SU-DHL-6 (cell line): ENCODE results near the gene ADRA2B.

Source experiments
- H2AFZ ChIP-seq: fragments of 200-600 bp; sonication (generic); 2 replicates; pipeline ENCODE4 v1.6.1; 2014; ENCODE audit warnings: low read depth, mild to moderate bottlenecking, moderate library complexity, mixed read lengths, antibody characterized with exemption, low read length; ENCODE audit not compliant: severe bottlenecking
- H3F3A ChIP-seq: fragments of 200-600 bp; shearing (Covaris generic); 2 replicates; pipeline ENCODE4 v1.6.0; 2016; ENCODE audit warnings: antibody characterized with exemption, mild to moderate bottlenecking; ENCODE audit not compliant: insufficient read depth
- H3K27ac ChIP-seq: fragments of 200-600 bp; sonication (generic); 2 replicates; pipeline ENCODE4 v1.5.1; 2016; ENCODE audit warnings: low read depth, mild to moderate bottlenecking, low read length, moderate library complexity, mixed read lengths
- H3K27me3 ChIP-seq: fragments of 200-600 bp; sonication (generic), shearing (Covaris generic); 2 replicates; pipeline ENCODE4 v1.6.0; 2014; ENCODE audit warnings: mild to moderate bottlenecking, low read length
- H3K36me3 ChIP-seq: fragments of 200-600 bp; sonication (generic); 2 replicates; pipeline ENCODE4 v1.6.1; 2014; ENCODE audit warnings: mild to moderate bottlenecking, low read length, mixed read lengths
- H3K4me2 ChIP-seq: fragments of 300-600, 200-600 bp; shearing (Covaris generic), sonication (generic); 2 replicates; pipeline ENCODE4 v1.6.0; 2014; ENCODE audit warnings: low read length, low read depth, mild to moderate bottlenecking; ENCODE audit not compliant: poor library complexity, severe bottlenecking
- H3K4me3 ChIP-seq: fragments of 200-600 bp; sonication (generic); 2 replicates; pipeline ENCODE4 v1.5.1; 2014; ENCODE audit warnings: antibody characterized with exemption, low read length, mild to moderate bottlenecking, mixed read lengths; ENCODE audit not compliant: insufficient read depth, poor library complexity, severe bottlenecking
- H3K79me2 ChIP-seq: fragments of 200-600 bp; sonication (generic); 2 replicates; pipeline ENCODE4 v1.6.1; 2014; ENCODE audit warnings: mild to moderate bottlenecking, low read length, moderate library complexity; ENCODE audit not compliant: insufficient read depth
- H3K9ac ChIP-seq: fragments of 200-600 bp; sonication (generic); 2 replicates; pipeline ENCODE4 v1.7.0; 2014; ENCODE audit warnings: mild to moderate bottlenecking, low read length
- H3K9me2 ChIP-seq: fragments of 200-600 bp; sonication (generic); replicated peaks from 2 replicates; pipeline ENCODE4 v1.6.1; 2014; ENCODE audit warnings: low read length; ENCODE audit not compliant: insufficient read depth
- H3K9me3 ChIP-seq: fragments of 200-600 bp; sonication (generic); 2 replicates; pipeline ENCODE4 v1.6.1; 2014; ENCODE audit warnings: low read length, mixed read lengths; ENCODE audit not compliant: insufficient read depth
- H4K20me1 ChIP-seq: fragments of 200-600 bp; sonication (generic); 2 replicates; pipeline ENCODE4 v1.6.1; 2014; ENCODE audit warnings: low read depth, mild to moderate bottlenecking, antibody characterized with exemption, low read length, moderate library complexity, mixed read lengths
- CTCF ChIP-seq: fragments of 200-600 bp; sonication (generic); IDR thresholded peaks from one replicate; pipeline ENCODE4 v1.5.1; 2017; ENCODE audit warnings: antibody characterized with exemption, mild to moderate bottlenecking, low read length, moderate library complexity; ENCODE audit not compliant: insufficient read depth, poor library complexity, severe bottlenecking
- EZH2phosphoT487 ChIP-seq: fragments of 200-600 bp; sonication (generic), shearing (Covaris generic); conservative IDR thresholded peaks from 2 replicates; pipeline ENCODE4 v1.6.1; 2018; ENCODE audit warnings: mild to moderate bottlenecking, antibody characterized with exemption, low read length, moderate library complexity, mixed read lengths

ADRA2B gene

GRCh38 chr2:96135171-96135570 lies 18.8 kb upstream of the ADRA2B start:
- H3K27ac ChIP-seq = no peak overlapping the region
- no peaks in the 10 kb centered on the region for H3K9me3 ChIP-seq
- H3K36me3 ChIP-seq = no peaks in the 10 kb centered on the region
- H3F3A ChIP-seq = peaks cover 1% of the 10 kb centered on the region; the same call in 1 of the 2 replicates
- no peak overlapping the region for H3K4me3 ChIP-seq
- H3K27me3 ChIP-seq = no peaks in the 10 kb centered on the region
- no peak overlapping the region for H3K9ac ChIP-seq
- TF ChIP-seq EZH2phosphoT487 (no peak), CTCF (no peak)
- H2AFZ ChIP-seq = no peak overlapping the region
- H3K79me2 ChIP-seq = no peaks in the 10 kb centered on the region
- no peaks in the 10 kb centered on the region for H4K20me1 ChIP-seq
- no peaks in the 10 kb centered on the region for H3K9me2 ChIP-seq
- H3K4me2 ChIP-seq = no peak overlapping the region

DNA sequence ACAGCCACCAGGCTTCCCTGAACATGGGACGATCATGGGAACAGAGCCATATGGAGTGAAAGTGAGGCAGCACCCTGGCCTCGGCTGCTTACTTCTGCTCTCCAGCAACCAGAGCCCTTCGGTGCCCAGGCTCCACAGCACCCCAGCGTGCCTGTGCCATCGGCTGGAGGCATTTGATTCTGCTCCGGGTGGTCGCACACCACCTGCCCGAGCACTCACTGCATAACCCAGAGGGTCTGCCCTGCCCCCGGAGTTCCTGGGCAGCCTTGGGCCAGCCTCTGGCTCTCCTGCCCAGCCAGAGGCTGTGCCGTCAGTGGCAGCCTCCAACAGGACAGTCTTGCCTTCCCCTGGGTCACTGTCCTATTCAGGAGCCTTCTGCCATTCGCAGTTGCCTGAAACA lies 18.1 kb upstream of the ADRA2B start:
- H3K27ac ChIP-seq = no peak overlapping the region
- no peaks in the 10 kb centered on the region for H3K9me3 ChIP-seq
- H4K20me1 ChIP-seq = no peaks in the 10 kb centered on the region
- no peak overlapping the region for H3K9ac ChIP-seq
- H3K4me2 ChIP-seq = no peak overlapping the region
- TF ChIP-seq EZH2phosphoT487 = no peak
- TF ChIP-seq CTCF = no peak
- H2AFZ ChIP-seq = no peak overlapping the region
- no peaks in the 10 kb centered on the region; the same call in 1 of the 2 replicates for H3F3A ChIP-seq
- no peaks in the 10 kb centered on the region for H3K9me2 ChIP-seq
- H3K4me3 ChIP-seq = no peak overlapping the region
- no peaks in the 10 kb centered on the region for H3K27me3 ChIP-seq
- no peaks in the 10 kb centered on the region for H3K79me2 ChIP-seq
- H3K36me3 ChIP-seq = no peaks in the 10 kb centered on the region

- Histone ChIP-seq H3K4me2 (no peak overlapping the region), H3K9me2 (no peaks in the 10 kb centered on the region), H3K27me3 (no peaks in the 10 kb centered on the region), H3K9me3 (no peaks in the 10 kb centered on the region), H3F3A (no peaks in the 10 kb centered on the region), H3K36me3 (no peaks in the 10 kb centered on the region), H3K79me2 (no peaks in the 10 kb centered on the region), H2AFZ (no peak overlapping the region), H4K20me1 (no peaks in the 10 kb centered on the region), H3K27ac (no peak overlapping the region), H3K9ac (no peak overlapping the region), H3K4me3 (no peak overlapping the region)
- TF ChIP-seq EZH2phosphoT487 (no peak), CTCF (no peak)
Observed at GRCh38 chr2:96131813-96132745, 15.7 kb upstream of the ADRA2B start.
